Choroid plexus epithelial cell (primary cell): Measurements from ENCODE around the gene SCFD2.

Source experiments
- DNase-seq: peaks from one replicate; pipeline ENCODE4 v3.0.0-alpha.2; 2010; ENCODE audit warnings: low read depth
- H3K4me3 ChIP-seq: 2 replicates; pipeline ENCODE4 v1.5.1; 2011; ENCODE audit warnings: low read depth, mild to moderate bottlenecking, control low read depth, low read length, moderate library complexity
- TF ChIP-seq, protein P1 (sequence below): conservative IDR thresholded peaks from 2 replicates; pipeline ENCODE4 v1.5.1; 2011; ENCODE audit warnings: low read depth, mild to moderate bottlenecking, control low read depth, inconsistent platforms, low read length, moderate library complexity

Gene SCFD2

GRCh38 chr4:53132132-53132891 lies 233.5 kb downstream of the SCFD2 start:
- no peak overlapping the region for H3K4me3 ChIP-seq
- DNase-seq = no peak
- TF ChIP-seq, protein P1, sequence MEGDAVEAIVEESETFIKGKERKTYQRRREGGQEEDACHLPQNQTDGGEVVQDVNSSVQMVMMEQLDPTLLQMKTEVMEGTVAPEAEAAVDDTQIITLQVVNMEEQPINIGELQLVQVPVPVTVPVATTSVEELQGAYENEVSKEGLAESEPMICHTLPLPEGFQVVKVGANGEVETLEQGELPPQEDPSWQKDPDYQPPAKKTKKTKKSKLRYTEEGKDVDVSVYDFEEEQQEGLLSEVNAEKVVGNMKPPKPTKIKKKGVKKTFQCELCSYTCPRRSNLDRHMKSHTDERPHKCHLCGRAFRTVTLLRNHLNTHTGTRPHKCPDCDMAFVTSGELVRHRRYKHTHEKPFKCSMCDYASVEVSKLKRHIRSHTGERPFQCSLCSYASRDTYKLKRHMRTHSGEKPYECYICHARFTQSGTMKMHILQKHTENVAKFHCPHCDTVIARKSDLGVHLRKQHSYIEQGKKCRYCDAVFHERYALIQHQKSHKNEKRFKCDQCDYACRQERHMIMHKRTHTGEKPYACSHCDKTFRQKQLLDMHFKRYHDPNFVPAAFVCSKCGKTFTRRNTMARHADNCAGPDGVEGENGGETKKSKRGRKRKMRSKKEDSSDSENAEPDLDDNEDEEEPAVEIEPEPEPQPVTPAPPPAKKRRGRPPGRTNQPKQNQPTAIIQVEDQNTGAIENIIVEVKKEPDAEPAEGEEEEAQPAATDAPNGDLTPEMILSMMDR = no peak

- no peak overlapping the region for H3K4me3 ChIP-seq
- DNase-seq = no peak
- TF ChIP-seq, protein P1 = no peak
These were observed 234.3 kb downstream of the SCFD2 start for GRCh38 chr4:53131562-53131925.

GRCh38 chr4:53130896-53131561 lies 234.8 kb downstream of the SCFD2 start:
- TF ChIP-seq, protein P1 = no peak

DNA sequence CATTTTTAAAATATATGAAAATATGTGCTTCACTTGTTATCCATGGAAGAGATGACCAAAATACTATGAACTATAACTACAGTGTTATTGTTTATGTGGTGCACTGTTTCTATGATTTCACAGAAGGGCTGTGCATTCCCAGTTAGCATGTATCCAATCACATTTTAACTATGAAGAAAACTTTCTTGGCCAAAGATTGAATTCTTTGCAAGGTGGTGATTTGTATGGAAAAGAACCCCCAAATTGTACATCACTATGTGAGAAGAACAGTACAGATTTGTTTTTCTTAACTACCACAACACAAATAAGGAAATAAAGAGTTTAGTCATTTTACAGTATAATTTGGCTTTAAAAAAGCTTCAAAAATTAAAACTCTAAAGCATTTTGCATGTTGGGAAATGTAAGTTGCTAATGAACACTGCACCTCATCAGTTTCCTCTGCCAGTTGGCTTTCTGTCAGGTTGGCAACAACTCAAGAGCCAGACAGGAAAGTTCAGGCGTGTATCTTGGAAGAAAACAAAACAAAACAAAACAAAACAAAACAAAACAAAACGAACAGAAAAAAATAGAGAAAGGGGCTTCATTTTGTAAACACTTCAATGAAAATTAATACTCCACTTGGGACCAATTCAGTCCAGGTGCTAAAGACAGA lies 237.0 kb downstream of the SCFD2 start:
- H3K4me3 ChIP-seq = no peak overlapping the region
- TF ChIP-seq, protein P1 = no peak
- peak; percentile 34 for DNase-seq

More at GRCh38 chr4:53130896-53131561, 234.8 kb downstream of the SCFD2 start:
- H3K4me3 ChIP-seq = no peak overlapping the region
- DNase-seq = no peak

- TF ChIP-seq, protein P1 = no peak
- DNase-seq = no peak
- no peak overlapping the region for H3K4me3 ChIP-seq
These were observed 237.6 kb downstream of the SCFD2 start for GRCh38 chr4:53128231-53128630.

DNA sequence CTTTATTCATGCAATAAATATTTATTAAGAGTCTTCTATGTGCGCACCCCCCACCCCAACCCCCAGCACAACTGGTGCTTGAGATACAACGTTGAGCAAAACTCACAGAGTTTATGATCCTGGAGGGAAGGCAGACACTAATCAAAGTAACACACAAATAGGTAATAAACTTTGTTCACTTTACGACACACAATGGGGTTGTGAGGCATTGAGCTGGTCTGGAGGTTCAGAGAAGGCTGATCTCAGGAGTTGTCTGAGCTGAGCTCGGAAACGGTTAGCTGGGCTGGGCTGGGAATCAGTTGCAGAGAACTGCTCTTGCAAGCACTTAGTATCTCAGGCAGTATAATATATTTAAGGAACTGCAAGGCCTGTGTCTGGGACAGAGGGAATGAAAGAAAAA lies 238.5 kb downstream of the SCFD2 start:
- no peak overlapping the region for H3K4me3 ChIP-seq
- TF ChIP-seq, protein P1 = no peak
- DNase-seq = no peak
